ENCODE data around the gene TBCK. TPM values are rescaled to one million over a fixed set of nuclear protein-coding genes. Genes with fewer than 3 reads are reported as not detected.
"Not testable (repeated sequence)": the region's sequence is repeated elsewhere in the genome, so short reads cannot be mapped to it uniquely, and the experiment has no call there.

Gene TBCK
- total RNA-seq, 4 donors from 2014 or later = 25.3 to 40.0 (median 37.2) TPM

DNA sequence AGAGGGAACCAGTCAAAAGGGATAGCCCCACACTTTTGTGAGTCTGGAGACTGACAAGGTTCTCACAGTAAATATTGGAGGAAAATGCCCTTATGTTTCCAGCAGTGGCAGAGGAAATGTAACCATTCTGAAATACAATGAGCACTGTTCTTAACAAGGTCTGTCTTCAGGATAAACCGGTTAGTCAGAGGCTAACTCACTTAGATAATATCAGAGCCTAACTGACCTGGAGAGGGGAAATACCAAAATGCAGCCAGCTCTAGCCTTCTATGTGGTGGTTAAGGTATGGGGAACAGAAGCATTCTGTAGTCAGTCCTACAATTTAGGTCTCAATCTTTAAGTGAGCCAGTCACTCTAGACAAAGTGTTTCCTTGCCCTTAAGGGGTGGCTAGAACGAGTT, 70.8 kb downstream of the TBCK start:
- no peak for ATAC-seq (ENCODE audit: low FRiP score)
- no peak for DNase-seq (ENCODE audit: low spot score)
- TF ChIP-seq, protein P1, sequence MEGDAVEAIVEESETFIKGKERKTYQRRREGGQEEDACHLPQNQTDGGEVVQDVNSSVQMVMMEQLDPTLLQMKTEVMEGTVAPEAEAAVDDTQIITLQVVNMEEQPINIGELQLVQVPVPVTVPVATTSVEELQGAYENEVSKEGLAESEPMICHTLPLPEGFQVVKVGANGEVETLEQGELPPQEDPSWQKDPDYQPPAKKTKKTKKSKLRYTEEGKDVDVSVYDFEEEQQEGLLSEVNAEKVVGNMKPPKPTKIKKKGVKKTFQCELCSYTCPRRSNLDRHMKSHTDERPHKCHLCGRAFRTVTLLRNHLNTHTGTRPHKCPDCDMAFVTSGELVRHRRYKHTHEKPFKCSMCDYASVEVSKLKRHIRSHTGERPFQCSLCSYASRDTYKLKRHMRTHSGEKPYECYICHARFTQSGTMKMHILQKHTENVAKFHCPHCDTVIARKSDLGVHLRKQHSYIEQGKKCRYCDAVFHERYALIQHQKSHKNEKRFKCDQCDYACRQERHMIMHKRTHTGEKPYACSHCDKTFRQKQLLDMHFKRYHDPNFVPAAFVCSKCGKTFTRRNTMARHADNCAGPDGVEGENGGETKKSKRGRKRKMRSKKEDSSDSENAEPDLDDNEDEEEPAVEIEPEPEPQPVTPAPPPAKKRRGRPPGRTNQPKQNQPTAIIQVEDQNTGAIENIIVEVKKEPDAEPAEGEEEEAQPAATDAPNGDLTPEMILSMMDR (IDR thresholded peaks at IDR 0.05) = no peak

DNA sequence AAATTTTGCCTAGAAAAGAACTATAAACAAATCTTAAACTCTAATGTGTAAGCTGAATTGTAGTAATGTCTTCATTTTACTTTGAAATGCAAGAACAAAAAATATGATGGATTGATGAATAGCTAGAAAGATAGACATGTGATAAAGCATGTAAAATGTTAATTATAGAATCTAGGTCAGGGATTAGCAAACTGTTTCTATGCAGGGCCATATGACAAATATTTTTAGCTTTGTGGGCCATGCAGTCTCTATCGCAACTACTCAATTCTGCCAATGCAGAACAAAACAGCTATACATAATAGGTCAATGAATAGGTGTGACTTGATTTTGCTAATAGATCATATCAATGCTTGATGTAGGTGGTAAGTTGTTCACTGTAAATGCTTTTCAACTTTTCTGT, 75.3 kb downstream of the TBCK start:
- no peak for DNase-seq (ENCODE audit: low spot score)

DNA sequence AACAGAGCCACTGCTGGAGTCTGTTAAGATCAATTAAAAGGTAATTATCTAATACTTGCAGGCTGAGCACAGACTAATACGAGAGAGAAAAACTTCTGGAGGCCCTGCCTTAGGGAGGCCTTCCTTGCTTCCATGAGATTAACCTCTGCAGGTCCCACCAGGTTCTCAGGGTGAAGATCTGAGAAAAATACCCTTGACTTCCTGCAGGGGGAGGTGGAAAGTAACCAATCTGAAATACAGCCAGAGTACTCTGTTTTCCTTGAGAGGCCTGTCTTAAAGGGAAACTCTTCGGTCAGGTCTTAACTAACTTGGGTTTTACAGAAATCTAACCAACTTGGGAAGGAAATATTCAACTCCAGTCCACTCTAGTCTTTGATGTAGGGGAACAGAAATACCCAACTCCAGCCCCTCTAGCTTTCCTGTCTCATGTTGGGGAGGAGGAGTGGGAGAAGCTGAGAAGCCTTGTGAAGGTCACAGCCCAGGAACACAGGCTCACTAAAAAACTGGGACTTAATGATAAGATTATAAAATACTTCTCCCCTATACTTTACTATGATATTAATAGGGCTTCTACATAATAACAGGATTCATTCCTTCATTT, 77.1 kb downstream of the TBCK start:
- TF ChIP-seq, protein P1 (IDR thresholded peaks at IDR 0.05) = no peak
- DNase-seq (ENCODE audit: low spot score) (no peak), ATAC-seq (ENCODE audit: low FRiP score) (no peak)

More for the DNA sequence above, 75.3 kb downstream of the TBCK start:
- ATAC-seq (ENCODE audit: low FRiP score) = no peak
- TF ChIP-seq, protein P1 (IDR thresholded peaks at IDR 0.05) = no peak

DNA sequence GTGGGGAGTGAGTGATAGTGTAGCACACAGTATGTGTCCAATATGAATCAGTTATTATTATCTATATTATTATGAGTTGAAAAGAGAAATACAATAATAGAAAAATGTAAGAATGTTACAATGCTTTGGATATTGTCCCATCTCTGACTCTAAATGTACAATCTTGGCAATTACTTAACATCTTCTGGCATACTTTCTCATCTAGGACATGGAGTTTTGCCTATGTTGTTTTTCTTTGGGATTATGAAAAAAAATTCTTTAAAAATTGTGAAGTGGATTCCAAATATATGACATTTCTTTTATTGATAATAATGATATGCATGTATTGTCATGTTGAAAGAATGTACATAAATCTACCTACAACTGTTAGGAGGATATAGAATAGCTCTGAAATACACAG, 84.1 kb downstream of the TBCK start:
- TF ChIP-seq, protein P1 (IDR thresholded peaks at IDR 0.05) = no peak
- ATAC-seq (ENCODE audit: low FRiP score) (no peak), DNase-seq (ENCODE audit: low spot score) (no peak)

DNA sequence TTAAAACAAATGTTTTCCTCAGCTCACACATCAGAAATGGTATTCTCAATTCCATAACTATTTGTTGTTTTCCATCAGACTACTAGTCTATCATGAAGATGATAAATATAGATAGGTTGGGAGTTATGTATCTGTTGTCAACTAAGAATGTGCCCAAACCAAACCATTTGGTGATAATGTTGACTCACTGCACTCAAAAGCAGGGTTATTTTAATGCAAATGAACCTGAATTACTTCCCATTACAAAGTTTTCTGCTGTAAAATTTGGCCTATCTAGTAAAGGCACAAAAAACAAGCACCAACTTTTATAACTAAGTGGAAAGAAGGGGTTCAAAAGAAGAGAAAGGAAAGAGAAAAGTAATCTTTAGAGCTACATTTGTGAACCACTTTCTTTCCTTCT, 93.5 kb downstream of the TBCK start:
- ATAC-seq (ENCODE audit: low FRiP score) = no peak
- no peak for DNase-seq (ENCODE audit: low spot score)
- TF ChIP-seq, protein P1 (IDR thresholded peaks at IDR 0.05) = no peak

DNA sequence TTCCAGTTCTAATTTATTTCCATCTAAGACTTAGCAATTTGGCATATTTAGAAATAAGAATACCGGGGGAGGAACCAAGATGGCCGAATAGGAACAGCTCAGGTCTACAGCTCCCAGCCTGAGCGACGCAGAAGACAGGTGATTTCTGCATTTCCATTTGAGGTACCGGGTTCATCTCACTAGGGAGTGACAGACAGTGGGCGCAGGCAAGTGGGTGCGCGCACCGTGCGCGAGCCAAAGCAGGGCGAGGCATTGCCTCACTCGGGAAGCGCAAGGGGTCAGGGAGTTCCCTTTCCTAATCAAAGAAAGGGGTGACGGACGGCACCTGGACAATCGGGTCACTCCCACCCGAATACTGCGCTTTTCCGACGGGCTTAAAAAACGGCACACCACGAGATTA, 102.7 kb downstream of the TBCK start:
- not testable (repeated sequence) for ATAC-seq (ENCODE audit: low FRiP score); DNase-seq (ENCODE audit: low spot score)

DNA sequence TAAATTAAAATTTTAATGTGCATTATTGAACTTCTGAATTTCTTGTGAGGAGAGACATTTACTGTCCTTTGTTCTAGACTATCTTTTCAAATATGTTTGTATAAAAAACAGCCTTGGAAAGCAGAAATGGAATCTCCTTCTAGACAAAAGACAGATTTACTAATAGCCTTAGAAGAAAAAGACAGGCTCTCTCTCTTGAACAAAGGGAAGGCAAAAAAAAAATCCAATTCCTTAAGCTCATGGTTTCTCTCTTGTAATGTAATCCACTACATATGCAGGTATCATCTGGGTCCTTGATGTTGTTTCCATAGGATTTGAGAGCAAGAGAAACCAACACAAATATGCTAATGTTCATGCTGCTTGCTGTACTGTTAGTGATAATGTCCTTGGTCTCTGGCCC, 106.0 kb downstream of the TBCK start:
- ATAC-seq (ENCODE audit: low FRiP score) (no peak), DNase-seq (ENCODE audit: low spot score) (no peak)
- TF ChIP-seq, protein P1 (IDR thresholded peaks at IDR 0.05) = no peak
